GM12874 (cell line): Measurements from ENCODE around the gene GBP1.

Experiments
- CTCF ChIP-seq: IDR thresholded peaks from 2 replicates; pipeline ENCODE4 v1.5.1; 2011; ENCODE audit warnings: low read depth, mild to moderate bottlenecking, control low read depth, low read length, moderate library complexity; ENCODE audit not compliant: insufficient read depth

GBP1 gene

DNA sequence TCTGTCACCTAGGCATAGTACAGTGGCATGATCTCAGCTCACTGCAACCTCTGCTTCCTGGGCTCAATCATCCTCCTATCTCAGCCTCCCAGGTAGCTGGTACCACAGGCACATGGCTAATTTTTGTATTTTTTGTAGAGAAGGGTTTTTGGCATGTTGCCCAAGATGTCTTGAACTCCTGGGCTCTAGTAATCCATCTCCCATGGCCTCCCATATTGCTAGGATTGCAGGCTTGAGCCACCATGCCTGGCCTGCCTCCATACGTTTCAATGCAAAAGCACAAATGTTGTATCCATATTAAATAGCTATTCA lies 24.7 kb downstream of the GBP1 start:
- no peak for TF ChIP-seq CTCF

DNA sequence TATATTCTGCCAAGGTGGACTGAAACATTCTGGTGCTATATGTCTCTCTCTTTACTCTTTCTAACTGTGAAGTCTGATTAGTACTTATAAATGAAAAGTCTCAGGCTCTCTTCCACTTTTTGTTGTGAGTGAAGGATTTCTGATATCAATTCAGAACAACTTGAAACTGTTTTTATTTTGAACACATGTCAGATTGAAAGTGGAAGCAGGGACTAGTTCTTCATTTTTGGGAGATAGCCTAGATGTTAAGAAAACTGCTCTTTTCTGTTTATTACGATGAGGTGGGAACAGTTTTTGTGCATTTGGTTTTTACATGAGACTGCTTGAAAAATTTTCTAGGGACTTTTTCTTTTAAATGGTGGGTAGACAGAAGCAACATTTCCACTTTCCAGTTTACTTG lies 27.8 kb downstream of the GBP1 start:
- no peak for TF ChIP-seq CTCF

GRCh38 chr1:89035080-89035479 lies 29.9 kb downstream of the GBP1 start:
- no peak for TF ChIP-seq CTCF

DNA sequence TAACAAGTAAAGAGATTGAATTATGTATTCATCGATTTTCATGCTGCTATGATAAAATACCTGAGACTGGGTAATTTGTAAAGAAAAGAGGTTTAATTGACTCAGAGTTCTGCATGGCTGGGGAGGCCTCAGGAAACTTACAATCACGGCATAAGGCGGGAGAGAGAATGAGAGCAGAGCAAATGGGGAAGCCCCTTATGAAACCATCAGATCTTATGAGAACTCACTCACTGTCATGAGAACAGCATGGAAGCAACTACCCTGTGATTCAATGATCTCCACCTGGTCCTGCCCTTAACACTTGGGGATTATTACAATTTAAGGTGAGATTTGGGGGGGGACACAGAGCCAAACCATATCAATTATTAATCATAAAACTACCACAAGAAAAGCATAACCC lies 39.1 kb downstream of the GBP1 start:
- no peak for TF ChIP-seq CTCF

DNA sequence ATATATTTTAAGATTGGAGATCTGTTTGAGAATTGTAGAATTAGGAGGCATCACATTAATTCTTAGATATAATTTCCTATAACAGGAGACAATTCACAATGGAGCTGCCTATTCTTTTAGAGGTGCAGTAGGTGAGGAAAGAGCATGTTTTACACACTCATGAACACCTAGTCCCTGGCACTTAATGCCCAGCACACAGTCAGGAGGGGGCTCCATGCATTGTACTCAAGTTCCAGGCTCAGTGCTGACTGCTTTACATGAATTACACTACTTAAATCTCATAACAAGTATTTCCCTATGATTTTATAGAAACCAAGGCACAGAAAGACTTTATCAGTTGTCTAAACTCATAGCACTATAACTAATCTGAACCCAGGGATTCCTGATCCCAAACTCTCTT lies 42.0 kb downstream of the GBP1 start:
- TF ChIP-seq CTCF: no peak

- TF ChIP-seq CTCF: no peak
These were observed 42.6 kb downstream of the GBP1 start, which contains the start of gene GBP3 for GRCh38 chr1:89022167-89022959. GBP3 (minus strand) TSS chr1:89022866; CDS start chr1:89020721, 2,145 bp downstream.

DNA sequence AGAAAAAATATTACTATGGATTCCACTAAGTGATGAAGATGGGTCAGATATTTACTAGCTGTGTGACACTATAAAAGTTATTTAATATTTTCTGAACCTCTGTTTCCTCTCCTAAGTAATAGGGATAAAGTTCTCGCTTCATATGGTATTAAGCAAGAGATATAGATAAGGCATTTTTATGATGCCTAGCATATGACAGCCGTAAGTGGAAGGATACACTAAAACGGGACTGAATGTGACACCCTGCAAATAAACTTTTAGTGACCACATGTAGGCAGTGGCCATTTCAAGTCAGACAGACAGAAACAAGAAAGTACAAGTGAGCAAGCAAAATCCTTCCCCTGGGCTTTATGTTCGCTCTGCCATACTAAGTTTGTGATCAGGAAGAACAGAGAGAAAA lies 56.5 kb downstream of the GBP1 start:
- no peak for TF ChIP-seq CTCF
